Measurements from ENCODE around the gene COQ4. TPM values are rescaled to one million over a fixed set of nuclear protein-coding genes. Genes with fewer than 3 reads are reported as not detected.

Gene COQ4
- total and polyA plus RNA-seq, 2 of the 8 experiments (the other 6 are each of a cell fraction or from before 2014, with no cell fraction given): 32.3 to 58.8 TPM

GRCh38 chr9:128276008-128276573 lies 46.5 kb upstream of the COQ4 start, which contains the start of gene SWI5 (continued):
- TF ChIP-seq JUN (IDR thresholded peaks at IDR 0.05; ENCODE audit: low read depth, low read length) (no peak), KDM1A (IDR thresholded peaks at IDR 0.05; ENCODE audit: borderline replicate concordance, low read length) (no peak), BACH1 (IDR thresholded peaks at IDR 0.05; ENCODE audit: low read length) (no peak), SIN3A (conservative IDR thresholded peaks at IDR 0.05 in 1 of 2, IDR thresholded peaks at IDR 0.05 in 1 of 2; ENCODE audit: low read depth in 1 of 2, low read length in 2 of 2) (0 out of 4 replicates have a peak, but pooled peaks of 1 of the 2 experiments have one; percentile 31), RFX5 (IDR thresholded peaks at IDR 0.05; ENCODE audit: borderline replicate concordance, low read depth, low read length) (no peak), CTCF (IDR thresholded peaks at IDR 0.05; ENCODE audit: control extremely low read depth in 1 of 3, insufficient read depth in 1 of 3, low read depth in 1 of 3, low read length in 3 of 3) (no peak), KDM4A (IDR thresholded peaks at IDR 0.05; ENCODE audit: low read depth, low read length, severe bottlenecking) (peak; percentile 55), USF2 (IDR thresholded peaks at IDR 0.05; ENCODE audit: low read length) (peak; percentile 38; the same call in 1 of the 2 replicates), HDAC6 (IDR thresholded peaks at IDR 0.05; ENCODE audit: low read depth, low read length) (no peak), EZH2 (IDR thresholded peaks at IDR 0.05; ENCODE audit: low read depth, low read length, severe bottlenecking) (no peak), TAF1 (IDR thresholded peaks at IDR 0.05; ENCODE audit: low read depth, low read length) (peak; percentile 98), POLR2AphosphoS5 (IDR thresholded peaks at IDR 0.05; ENCODE audit: low read depth, low read length) (peak; percentile 96), TBP (IDR thresholded peaks at IDR 0.05; ENCODE audit: low read depth, low read length) (peak; percentile 86), RBBP5 (IDR thresholded peaks at IDR 0.05; ENCODE audit: borderline replicate concordance, low read depth, low read length) (no peak), ASH2L (IDR thresholded peaks at IDR 0.05; ENCODE audit: low read length) (no peak), HDAC2 (IDR thresholded peaks at IDR 0.05; ENCODE audit: borderline replicate concordance in 1 of 2, low read depth in 2 of 2, low read length in 2 of 2) (no peak), SIX5 (IDR thresholded peaks at IDR 0.05; ENCODE audit: low read depth, low read length) (no peak), SIRT6 (IDR thresholded peaks at IDR 0.05; ENCODE audit: low read length) (no peak), CREB1 (IDR thresholded peaks at IDR 0.05) (peak; percentile 87), SUZ12 (IDR thresholded peaks at IDR 0.05; ENCODE audit: low read length) (no peak), CEBPB (IDR thresholded peaks at IDR 0.05; ENCODE audit: low read depth, low read length) (0 out of 2 replicates have a peak, but pooled peaks have one; percentile 14)
